ENCODE results near the gene QRICH1. TPM values are rescaled to one million over a fixed set of nuclear protein-coding genes. Genes with fewer than 3 reads are reported as not detected.

The QRICH1 gene
- total RNA-seq, 1 experiment from 2014 or later, result 151 TPM

DNA sequence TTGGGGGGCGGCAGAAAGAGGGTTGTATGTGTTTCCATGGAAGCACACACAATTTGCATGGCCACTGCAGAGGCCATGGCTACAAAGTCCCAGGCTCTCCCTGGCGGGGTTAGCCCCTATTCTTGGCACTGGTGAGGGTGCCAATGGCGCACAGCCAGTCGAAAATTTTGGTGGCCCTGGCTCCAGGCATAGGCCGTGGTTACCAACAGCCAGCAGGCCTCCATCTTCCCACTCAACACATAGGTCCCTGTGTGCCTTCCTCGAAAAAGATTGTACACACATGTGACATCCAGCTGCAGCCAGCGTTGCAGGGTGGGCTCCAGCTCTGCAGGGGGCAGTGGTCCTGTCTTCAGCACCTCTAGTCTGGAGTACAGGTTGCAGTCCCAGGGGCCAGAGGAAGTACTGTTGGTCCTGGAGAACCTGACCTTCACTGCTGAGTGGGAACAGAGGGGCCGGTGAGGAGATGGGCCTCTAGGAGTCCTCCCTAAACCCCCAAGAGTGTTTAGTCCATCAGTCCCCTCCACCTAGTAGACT, 96.7 kb downstream of the QRICH1 start:
- Histone ChIP-seq H2BK5ac (ENCODE audit: insufficient read length, low read length) (no peak overlapping the region), H2BK15ac (ENCODE audit: low read depth, low read length) (no peak overlapping the region), H2BK12ac (ENCODE audit: insufficient read length, low read depth, low read length) (no peak overlapping the region), H3K79me2 (ENCODE audit: insufficient read depth, low read length) (no peaks in the 10 kb centered on the region), H3K27me3 (ENCODE audit: insufficient read depth, low read length) (no peaks in the 10 kb centered on the region), H4K20me1 (ENCODE audit: control insufficient read depth, insufficient read depth, insufficient read length) (no peaks in the 10 kb centered on the region), H4K8ac (replicated peaks; ENCODE audit: insufficient read length, low read depth, low read length) (no peak overlapping the region), H2BK20ac (ENCODE audit: low read depth, low read length, poor library complexity, severe bottlenecking) (no peak overlapping the region), H3K14ac (ENCODE audit: insufficient read depth, low read length) (no peak overlapping the region), H2AFZ (ENCODE audit: low read length) (no peak overlapping the region), H3K56ac (ENCODE audit: insufficient read length, low read depth, low read length) (no peak overlapping the region), H4K5ac (ENCODE audit: insufficient read length, low read depth, low read length) (no peak overlapping the region), H3K4me1 (ENCODE audit: insufficient read depth, low read length) (no peaks in the 10 kb centered on the region), H2BK120ac (ENCODE audit: low read depth, low read length, poor library complexity, severe bottlenecking) (no peak overlapping the region), H3K9ac (ENCODE audit: extremely low read depth, insufficient read length, low read length) (no peak overlapping the region), H3T11ph (ENCODE audit: low read length) (no peak overlapping the region), H3K27ac (ENCODE audit: insufficient read length, low read depth, low read length) (no peak overlapping the region), H3K18ac (ENCODE audit: insufficient read length, low read depth, low read length) (no peak overlapping the region), H3K79me1 (ENCODE audit: insufficient read depth, low read depth, low read length, poor library complexity, severe bottlenecking) (no peaks in the 10 kb centered on the region), H3K9me3 (ENCODE audit: control insufficient read depth, low read depth, low read length) (no peaks in the 10 kb centered on the region), H3K23ac (ENCODE audit: insufficient read length, low read depth, low read length) (no peak overlapping the region), H2AK5ac (ENCODE audit: insufficient read length, low read length) (no peak overlapping the region), H3K23me2 (ENCODE audit: insufficient read length, low read depth, low read length, poor library complexity, severe bottlenecking) (no peaks in the 10 kb centered on the region), H3K4ac (ENCODE audit: low read depth, low read length) (no peak overlapping the region), H4K91ac (ENCODE audit: insufficient read length, low read depth, low read length) (no peak overlapping the region), H3K4me2 (ENCODE audit: insufficient read depth, insufficient read length, low read length) (no peak overlapping the region)
- no peak overlapping the region for H3K27ac Mint-ChIP-seq
- no peaks in the 10 kb centered on the region for H3K9me3 Mint-ChIP-seq
- H3K4me1 Mint-ChIP-seq, result peaks cover 23 to 24% of the 10 kb centered on the region in 2 experiments
- peaks cover 3 to 23% (median 10%) of the 10 kb centered on the region in 3 experiments; a peak in 5 of 7 replicates for H3K36me3 Mint-ChIP-seq (ENCODE audit: insufficient read depth in 1 of 3, low read depth in 3 of 3)
- TF ChIP-seq CTCF (conservative IDR thresholded peaks at IDR 0.05), result no peak; the same call in 2 of the 3 replicates
- DNase-seq, result no peak
- no CpG with 5 or more reads among the region's 8 CpGs for WGBS (ENCODE audit: extremely low coverage, insufficient read length, low lambda C conversion rate)
- no peaks in the 10 kb centered on the region for H3K27me3 Mint-ChIP-seq (ENCODE audit: low read depth)
- H3K4me3 Mint-ChIP-seq, result no peak overlapping the region
